ENCODE results near the gene STAG3. TPM values are rescaled to one million over a fixed set of nuclear protein-coding genes. Genes with fewer than 3 reads are reported as not detected.

STAG3 gene
- total and polyA plus RNA-seq, 2 donors from 2014 or later = 3.4 to 3.7 TPM

DNA sequence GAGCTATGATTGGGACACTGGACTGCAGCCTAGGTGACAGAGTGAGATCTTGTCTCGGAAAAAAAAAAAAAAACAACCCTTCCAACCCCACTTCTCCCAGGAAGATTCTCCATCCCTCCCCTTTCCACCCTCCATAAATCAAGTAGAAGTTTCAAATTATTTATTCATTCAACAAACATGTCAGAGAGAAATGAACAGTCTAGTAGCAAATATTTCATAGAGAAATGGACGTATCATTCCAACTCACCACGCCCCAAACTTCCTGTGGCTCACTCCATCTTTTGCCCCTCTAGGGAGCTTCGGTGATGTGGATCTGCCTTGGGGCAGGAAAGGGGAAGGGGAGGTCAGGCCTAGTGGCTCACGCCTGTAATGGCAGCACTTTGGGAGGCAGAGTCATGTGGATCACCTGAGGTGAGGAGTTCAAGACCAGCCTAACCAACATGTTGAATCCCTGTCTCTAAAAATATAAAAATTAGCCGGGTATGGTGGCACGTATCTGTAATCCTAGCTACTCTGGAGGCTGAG, 18.6 kb upstream of the STAG3 start:
- Histone ChIP-seq H3K36me3 (ENCODE audit: control insufficient read depth in 2 of 3, insufficient read depth in 3 of 3, low read length in 3 of 3) (peaks cover 2 to 13% (median 3%) of the 10 kb centered on the region in 3 donors), H3K9me3 (ENCODE audit: control insufficient read depth in 2 of 3, insufficient read depth in 1 of 3, low read length in 3 of 3) (no peaks in the 10 kb centered on the region), H3K9ac (ENCODE audit: low read length in 3 of 3) (peak overlapping the region; percentile 31 to 75 (median 59)), H3K4me1 (ENCODE audit: control insufficient read depth in 2 of 3, insufficient read depth in 2 of 3, low read depth in 1 of 3, low read length in 3 of 3) (peaks cover 0 to 8% (median 4%) of the 10 kb centered on the region in 3 donors), H3K27ac (ENCODE audit: low read depth in 2 of 2, low read length in 2 of 2) (peak overlapping the region in 1 of 2 donors; percentile 13), H3K27me3 (ENCODE audit: control insufficient read depth, insufficient read depth, low read length) (no peaks in the 10 kb centered on the region), H3K4me3 (ENCODE audit: low read length in 3 of 3) (peak overlapping the region; percentile 61 to 72 (median 71))
- TF ChIP-seq, protein P1, sequence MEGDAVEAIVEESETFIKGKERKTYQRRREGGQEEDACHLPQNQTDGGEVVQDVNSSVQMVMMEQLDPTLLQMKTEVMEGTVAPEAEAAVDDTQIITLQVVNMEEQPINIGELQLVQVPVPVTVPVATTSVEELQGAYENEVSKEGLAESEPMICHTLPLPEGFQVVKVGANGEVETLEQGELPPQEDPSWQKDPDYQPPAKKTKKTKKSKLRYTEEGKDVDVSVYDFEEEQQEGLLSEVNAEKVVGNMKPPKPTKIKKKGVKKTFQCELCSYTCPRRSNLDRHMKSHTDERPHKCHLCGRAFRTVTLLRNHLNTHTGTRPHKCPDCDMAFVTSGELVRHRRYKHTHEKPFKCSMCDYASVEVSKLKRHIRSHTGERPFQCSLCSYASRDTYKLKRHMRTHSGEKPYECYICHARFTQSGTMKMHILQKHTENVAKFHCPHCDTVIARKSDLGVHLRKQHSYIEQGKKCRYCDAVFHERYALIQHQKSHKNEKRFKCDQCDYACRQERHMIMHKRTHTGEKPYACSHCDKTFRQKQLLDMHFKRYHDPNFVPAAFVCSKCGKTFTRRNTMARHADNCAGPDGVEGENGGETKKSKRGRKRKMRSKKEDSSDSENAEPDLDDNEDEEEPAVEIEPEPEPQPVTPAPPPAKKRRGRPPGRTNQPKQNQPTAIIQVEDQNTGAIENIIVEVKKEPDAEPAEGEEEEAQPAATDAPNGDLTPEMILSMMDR (IDR thresholded peaks at IDR 0.05; ENCODE audit: borderline replicate concordance, extremely low read depth, insufficient read depth) = no peak
- intact Hi-C loops (cut with DNase I) = no loop called here
- FAIRE-seq = no peak
- peak in 1 of 5 donors; percentile 50 for DNase-seq

DNA sequence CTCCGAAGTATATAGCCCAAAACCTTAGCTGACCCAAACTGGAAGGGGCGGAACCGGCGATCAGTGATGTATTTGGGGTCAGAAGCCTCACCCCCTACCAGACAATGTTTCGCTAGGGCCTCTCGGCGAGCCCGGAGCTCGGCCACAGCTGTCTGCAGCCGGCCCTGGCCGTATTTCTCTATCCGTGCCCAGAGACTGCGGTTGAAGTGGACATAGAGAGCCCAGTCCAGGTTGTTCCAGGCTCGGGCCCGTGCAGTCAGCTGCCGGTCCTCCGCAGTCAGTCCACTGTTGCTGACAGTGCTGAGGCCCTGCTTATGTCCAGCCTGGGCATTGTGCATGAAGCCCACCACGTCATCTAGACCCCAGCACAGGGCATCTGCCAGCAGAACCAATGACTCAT, 17.7 kb upstream of the STAG3 start:
- no peaks in the 10 kb centered on the region for H3K9me3 ChIP-seq (ENCODE audit: control insufficient read depth in 2 of 3, insufficient read depth in 1 of 3, low read length in 3 of 3)
- H3K4me1 ChIP-seq (ENCODE audit: control insufficient read depth in 2 of 3, insufficient read depth in 2 of 3, low read depth in 1 of 3, low read length in 3 of 3) = peaks cover 0 to 8% (median 4%) of the 10 kb centered on the region in 3 donors
- DNase-seq = no peak
- intact Hi-C loops (cut with DNase I) = no loop called here
- TF ChIP-seq, protein P1 (IDR thresholded peaks at IDR 0.05; ENCODE audit: borderline replicate concordance, extremely low read depth, insufficient read depth) = no peak
- no peak overlapping the region for H3K9ac ChIP-seq (ENCODE audit: low read length in 3 of 3)
- H3K4me3 ChIP-seq (ENCODE audit: low read length in 3 of 3) = no peak overlapping the region
- H3K27ac ChIP-seq (ENCODE audit: low read depth in 2 of 2, low read length in 2 of 2) = no peak overlapping the region
- no peak for FAIRE-seq
- no peaks in the 10 kb centered on the region for H3K27me3 ChIP-seq (ENCODE audit: control insufficient read depth, insufficient read depth, low read length)
- peaks cover 2 to 9% (median 3%) of the 10 kb centered on the region in 3 donors for H3K36me3 ChIP-seq (ENCODE audit: control insufficient read depth in 2 of 3, insufficient read depth in 3 of 3, low read length in 3 of 3)

DNA sequence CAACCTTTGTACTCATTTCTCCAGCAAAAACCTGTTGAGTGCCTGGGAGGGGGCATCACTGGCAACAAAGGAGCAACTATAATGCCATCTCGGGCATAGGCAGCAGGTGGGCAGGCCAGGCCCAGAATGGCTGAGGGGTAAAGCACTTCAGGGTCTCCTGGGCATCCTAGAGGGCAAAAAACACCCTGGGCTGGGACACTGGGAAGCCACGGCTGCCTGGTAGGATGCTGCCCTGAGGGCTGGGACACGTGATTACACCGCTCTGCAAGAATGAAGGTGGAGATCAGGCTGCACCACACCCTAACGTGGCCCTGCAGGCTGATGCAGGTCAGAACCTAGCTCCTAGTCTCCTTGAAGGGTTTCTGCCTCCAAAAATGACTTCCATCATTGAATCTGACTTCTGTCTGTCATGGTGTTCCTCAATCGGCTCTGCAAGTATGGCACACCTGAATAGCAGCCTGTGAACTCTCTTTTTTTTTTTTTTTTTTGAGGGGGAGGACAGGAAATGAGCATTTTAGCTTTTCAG, 14.6 kb upstream of the STAG3 start:
- intact Hi-C loops (cut with DNase I) = no loop called here
- FAIRE-seq (no peak), DNase-seq (no peak)
- H3K9ac ChIP-seq (ENCODE audit: low read length in 3 of 3) = no peak overlapping the region
- no peak overlapping the region for H3K27ac ChIP-seq (ENCODE audit: low read depth in 2 of 2, low read length in 2 of 2)
- no peaks in the 10 kb centered on the region for H3K27me3 ChIP-seq (ENCODE audit: control insufficient read depth, insufficient read depth, low read length)
- no peaks in the 10 kb centered on the region for H3K36me3 ChIP-seq (ENCODE audit: control insufficient read depth in 2 of 3, insufficient read depth in 3 of 3, low read length in 3 of 3)
- no peaks in the 10 kb centered on the region for H3K9me3 ChIP-seq (ENCODE audit: control insufficient read depth in 2 of 3, insufficient read depth in 1 of 3, low read length in 3 of 3)
- H3K4me1 ChIP-seq (ENCODE audit: control insufficient read depth in 2 of 3, insufficient read depth in 2 of 3, low read depth in 1 of 3, low read length in 3 of 3) = peaks cover 0 to 4% (median 0%) of the 10 kb centered on the region in 3 donors
- H3K4me3 ChIP-seq (ENCODE audit: low read length in 3 of 3) = no peak overlapping the region
- TF ChIP-seq, protein P1 (IDR thresholded peaks at IDR 0.05; ENCODE audit: borderline replicate concordance, extremely low read depth, insufficient read depth) = no peak

Measured in kidney (tissue), 14 donors.